Neural progenitor cell (in vitro differentiated cells): ENCODE data around the gene KCNK10. TPM values are rescaled to one million over a fixed set of nuclear protein-coding genes. Genes with fewer than 3 reads are reported as not detected.

Source experiments
- DNase-seq: peaks from one replicate; pipeline ENCODE4 v3.0.0-alpha.2; 2016; ENCODE audit warnings: low spot score
- H2AFZ ChIP-seq: fragments of 200-600 bp; sonication (generic); replicated peaks from 2 replicates; pipeline ENCODE4 v1.6.1; 2016; ENCODE audit warnings: antibody characterized with exemption
- H3F3A ChIP-seq: fragments of 200-600 bp; sonication (generic); 2 replicates; pipeline ENCODE4 v1.6.1; 2016; ENCODE audit warnings: antibody characterized with exemption, low read depth
- H3K27ac ChIP-seq: fragments of 200-600 bp; sonication (generic); 2 replicates; pipeline ENCODE4 v1.5.1; 2016; ENCODE audit warnings: mild to moderate bottlenecking
- H3K27me3 ChIP-seq: fragments of 200-600 bp; sonication (generic); 2 replicates; pipeline ENCODE4 v1.6.1; 2016; ENCODE audit warnings: mild to moderate bottlenecking, moderate library complexity
- H3K36me3 ChIP-seq: fragments of 200-600 bp; sonication (generic); 2 replicates; pipeline ENCODE4 v1.5.1; 2016
- H3K4me1 ChIP-seq: fragments of 200-600 bp; sonication (generic); 2 replicates; pipeline ENCODE4 v1.6.1; 2016; ENCODE audit warnings: mixed run types
- H3K4me2 ChIP-seq: fragments of 200-600 bp; sonication (generic); 2 replicates; pipeline ENCODE4 v1.6.1; 2016
- H3K4me3 ChIP-seq: fragments of 200-600 bp; sonication (generic); 2 replicates; pipeline ENCODE4 v1.5.1; 2016
- H3K79me2 ChIP-seq: fragments of 200-600 bp; sonication (generic); 2 replicates; pipeline ENCODE4 v1.6.1; 2016; ENCODE audit warnings: low read depth
- H3K9ac ChIP-seq: fragments of 200-600 bp; sonication (generic); 2 replicates; pipeline ENCODE4 v1.6.1; 2016
- H3K9me3 ChIP-seq: fragments of 200-600 bp; sonication (generic); 2 replicates; pipeline ENCODE4 v1.5.1; 2016; ENCODE audit warnings: low read depth
- H4K20me1 ChIP-seq: fragments of 200-600 bp; sonication (generic); 2 replicates; pipeline ENCODE4 v1.6.1; 2016; ENCODE audit warnings: low read depth
- H3K27ac Mint-ChIP-seq: 3 replicates; pipeline ENCODE4 v1.8.0; 2021; ENCODE audit warnings: mixed read lengths
- H3K27me3 Mint-ChIP-seq: 2 replicates; pipeline ENCODE4 v1.8.0; 2022; ENCODE audit warnings: low read depth, mild to moderate bottlenecking, inconsistent platforms, moderate library complexity, mixed read lengths; ENCODE audit not compliant: insufficient read depth
- H3K36me3 Mint-ChIP-seq: 3 replicates; pipeline ENCODE4 v1.8.0; 2021; ENCODE audit warnings: mixed read lengths
- H3K4me1 Mint-ChIP-seq: 3 replicates; pipeline ENCODE4 v1.8.0; 2021; ENCODE audit warnings: mixed read lengths
- H3K4me3 Mint-ChIP-seq: 3 replicates; pipeline ENCODE4 v1.8.0; 2021; ENCODE audit warnings: mild to moderate bottlenecking, moderate library complexity, mixed read lengths
- H3K9me3 Mint-ChIP-seq: 3 replicates; pipeline ENCODE4 v1.8.0; 2020; ENCODE audit warnings: mixed read lengths
- EZH2 ChIP-seq: fragments of 200-600 bp; sonication (generic); IDR thresholded peaks from 2 replicates; pipeline ENCODE4 v1.6.1; 2017; ENCODE audit warnings: antibody characterized with exemption, mild to moderate bottlenecking, moderate library complexity
- EZH2phosphoT487 ChIP-seq: fragments of 200-600 bp; sonication (generic); IDR thresholded peaks from 2 replicates; pipeline ENCODE4 v1.6.1; 2017; ENCODE audit warnings: antibody characterized with exemption
- total RNA-seq: library from RNA; depleted of rRNA; stranded (reverse); fragments of >200 nt; gene quantifications from 2 replicates; pipeline ENCODE4 v1.2.3, GENCODE V29; 2015; ENCODE audit warnings: low replicate concordance
- TF ChIP-seq, protein P1 (sequence below): fragments of 200-600 bp; sonication (generic); IDR thresholded peaks from 2 replicates; pipeline ENCODE4 v1.5.1; 2017; ENCODE audit warnings: antibody characterized with exemption, mild to moderate bottlenecking

Gene KCNK10
- total RNA-seq, 1 donor from 2014 or later = 6.9 TPM

DNA sequence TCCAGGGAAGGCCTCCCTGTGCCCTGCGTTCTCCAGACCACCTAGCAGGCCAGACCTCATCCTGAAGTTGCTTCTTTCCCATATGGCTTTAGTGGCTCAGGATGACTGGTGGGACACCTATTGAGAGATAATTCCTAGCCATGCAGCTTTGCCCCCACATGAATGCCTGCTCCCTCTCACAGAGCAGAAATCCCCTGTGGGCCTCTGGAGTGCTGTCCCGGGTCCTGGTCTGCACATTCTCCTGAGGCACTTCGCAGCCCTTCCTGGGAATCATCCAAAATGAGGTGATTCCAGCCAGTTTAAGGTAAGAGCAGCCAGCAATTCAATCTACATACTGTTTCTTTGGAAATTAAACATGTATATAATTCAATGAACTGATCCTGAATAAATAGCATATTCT lies 182.2 kb downstream of the KCNK10 start:
- H3K36me3 ChIP-seq = no peaks in the 10 kb centered on the region
- Mint-ChIP-seq H3K27ac (no peak overlapping the region), H3K9me3 (no peaks in the 10 kb centered on the region), H3K36me3 (no peaks in the 10 kb centered on the region), H3K27me3 (peaks cover 3% of the 10 kb centered on the region), H3K4me1 (no peaks in the 10 kb centered on the region), H3K4me3 (no peak overlapping the region)
- no peaks in the 10 kb centered on the region for H3K79me2 ChIP-seq
- no peaks in the 10 kb centered on the region for H3K9me3 ChIP-seq
- no peak overlapping the region for H2AFZ ChIP-seq
- H3K4me1 ChIP-seq = peaks cover 6% of the 10 kb centered on the region
- H3K4me3 ChIP-seq = no peak overlapping the region
- no peak overlapping the region for H3K9ac ChIP-seq
- H3K27me3 ChIP-seq = no peaks in the 10 kb centered on the region
- H3K4me2 ChIP-seq = no peak overlapping the region
- DNase-seq = peak; percentile 43
- no peak overlapping the region for H3K27ac ChIP-seq
- TF ChIP-seq EZH2 = no peak
- TF ChIP-seq, protein P1, sequence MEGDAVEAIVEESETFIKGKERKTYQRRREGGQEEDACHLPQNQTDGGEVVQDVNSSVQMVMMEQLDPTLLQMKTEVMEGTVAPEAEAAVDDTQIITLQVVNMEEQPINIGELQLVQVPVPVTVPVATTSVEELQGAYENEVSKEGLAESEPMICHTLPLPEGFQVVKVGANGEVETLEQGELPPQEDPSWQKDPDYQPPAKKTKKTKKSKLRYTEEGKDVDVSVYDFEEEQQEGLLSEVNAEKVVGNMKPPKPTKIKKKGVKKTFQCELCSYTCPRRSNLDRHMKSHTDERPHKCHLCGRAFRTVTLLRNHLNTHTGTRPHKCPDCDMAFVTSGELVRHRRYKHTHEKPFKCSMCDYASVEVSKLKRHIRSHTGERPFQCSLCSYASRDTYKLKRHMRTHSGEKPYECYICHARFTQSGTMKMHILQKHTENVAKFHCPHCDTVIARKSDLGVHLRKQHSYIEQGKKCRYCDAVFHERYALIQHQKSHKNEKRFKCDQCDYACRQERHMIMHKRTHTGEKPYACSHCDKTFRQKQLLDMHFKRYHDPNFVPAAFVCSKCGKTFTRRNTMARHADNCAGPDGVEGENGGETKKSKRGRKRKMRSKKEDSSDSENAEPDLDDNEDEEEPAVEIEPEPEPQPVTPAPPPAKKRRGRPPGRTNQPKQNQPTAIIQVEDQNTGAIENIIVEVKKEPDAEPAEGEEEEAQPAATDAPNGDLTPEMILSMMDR = no peak
- TF ChIP-seq EZH2phosphoT487 = no peak
- H4K20me1 ChIP-seq = no peaks in the 10 kb centered on the region
- H3F3A ChIP-seq = no peaks in the 10 kb centered on the region

DNA sequence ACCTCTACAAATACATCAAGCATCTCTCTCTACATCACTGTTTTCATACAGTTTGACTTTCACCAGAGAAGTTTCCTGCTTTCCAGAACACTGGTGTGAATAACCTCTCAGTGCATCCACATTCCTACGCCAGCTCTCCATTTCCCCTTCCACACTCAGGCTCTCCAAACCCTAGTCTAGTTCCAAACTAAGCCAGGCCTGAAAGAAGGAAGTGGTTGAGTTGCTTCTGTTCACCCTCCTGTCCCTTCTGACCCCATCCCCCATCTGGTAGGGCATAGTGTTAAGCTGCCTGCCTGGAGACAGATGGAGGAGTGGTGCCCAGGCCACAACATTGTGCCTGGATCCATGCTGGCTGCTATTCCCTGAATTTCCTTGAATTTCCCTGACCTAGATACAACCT lies 185.7 kb downstream of the KCNK10 start:
- H3K27ac Mint-ChIP-seq = no peak overlapping the region
- Histone ChIP-seq H3K9me3 (no peaks in the 10 kb centered on the region), H3K4me2 (no peak overlapping the region), H3K9ac (no peak overlapping the region), H2AFZ (no peak overlapping the region), H3K27ac (no peak overlapping the region), H3K4me1 (peaks cover 6% of the 10 kb centered on the region), H3K36me3 (no peaks in the 10 kb centered on the region), H4K20me1 (no peaks in the 10 kb centered on the region), H3K79me2 (no peaks in the 10 kb centered on the region), H3K27me3 (no peaks in the 10 kb centered on the region), H3F3A (no peaks in the 10 kb centered on the region), H3K4me3 (no peak overlapping the region)
- H3K9me3 Mint-ChIP-seq = peaks cover 2% of the 10 kb centered on the region
- H3K36me3 Mint-ChIP-seq = no peaks in the 10 kb centered on the region
- TF ChIP-seq EZH2 (no peak), EZH2phosphoT487 (no peak)
- TF ChIP-seq, protein P1 = no peak
- no peaks in the 10 kb centered on the region for H3K27me3 Mint-ChIP-seq
- no peak for DNase-seq
- no peaks in the 10 kb centered on the region for H3K4me1 Mint-ChIP-seq
- no peak overlapping the region for H3K4me3 Mint-ChIP-seq

Other genes with a start within 250 kb of the KCNK10 start
- 31.4 and 39.9 TPM in 2 replicates for gene SPATA7, start 62.4 kb upstream of the KCNK10 start, total RNA-seq
- 10.1 and 11.7 TPM in 2 replicates for gene PTPN21, start 231.7 kb upstream of the KCNK10 start, total RNA-seq
- 116 and 140 TPM in 2 replicates for gene ZC3H14, start 239.8 kb upstream of the KCNK10 start, total RNA-seq